Fibroblast of villous mesenchyme (primary cell): Measurements from ENCODE around the gene TRIM29. TPM values are rescaled to one million over a fixed set of nuclear protein-coding genes. Genes with fewer than 3 reads are reported as not detected.

ENCODE experiments used
- DNase-seq: peaks from one replicate; pipeline ENCODE4 v3.0.0-alpha.2; 2010; ENCODE audit warnings: low read depth
- H3K4me3 ChIP-seq: 2 replicates; pipeline ENCODE4 v1.5.1; 2011; ENCODE audit warnings: low read depth, mild to moderate bottlenecking, low read length
- CTCF ChIP-seq: IDR thresholded peaks from 2 replicates; pipeline ENCODE4 v1.5.1; 2012; ENCODE audit warnings: low read depth, mild to moderate bottlenecking, low read length; ENCODE audit not compliant: insufficient read depth
- total RNA-seq: library from RNA; depleted of rRNA; stranded (reverse); fragments of >200 nt; gene quantifications from 2 replicates; pipeline ENCODE4 v1.2.3, GENCODE V29; 2012

The TRIM29 gene
- total RNA-seq, 1 donor: 0.86 TPM

- no peak overlapping the region for H3K4me3 ChIP-seq
- TF ChIP-seq CTCF: no peak
- no peak for DNase-seq
These were observed 40.1 kb downstream of the TRIM29 start for GRCh38 chr11:120097721-120098385.

- DNase-seq: no peak
- no peak for TF ChIP-seq CTCF
These were observed 41.3 kb downstream of the TRIM29 start for GRCh38 chr11:120096369-120097191.

GRCh38 chr11:120095516-120095915 lies 42.4 kb downstream of the TRIM29 start:
- no peak for DNase-seq
- H3K4me3 ChIP-seq: no peak overlapping the region

More at GRCh38 chr11:120096369-120097191, 41.3 kb downstream of the TRIM29 start:
- no peak overlapping the region for H3K4me3 ChIP-seq

GRCh38 chr11:120091701-120092100 lies 46.2 kb downstream of the TRIM29 start:
- H3K4me3 ChIP-seq: no peak overlapping the region
- DNase-seq: no peak
- TF ChIP-seq CTCF: no peak

More at GRCh38 chr11:120095516-120095915, 42.4 kb downstream of the TRIM29 start:
- no peak for TF ChIP-seq CTCF

DNA sequence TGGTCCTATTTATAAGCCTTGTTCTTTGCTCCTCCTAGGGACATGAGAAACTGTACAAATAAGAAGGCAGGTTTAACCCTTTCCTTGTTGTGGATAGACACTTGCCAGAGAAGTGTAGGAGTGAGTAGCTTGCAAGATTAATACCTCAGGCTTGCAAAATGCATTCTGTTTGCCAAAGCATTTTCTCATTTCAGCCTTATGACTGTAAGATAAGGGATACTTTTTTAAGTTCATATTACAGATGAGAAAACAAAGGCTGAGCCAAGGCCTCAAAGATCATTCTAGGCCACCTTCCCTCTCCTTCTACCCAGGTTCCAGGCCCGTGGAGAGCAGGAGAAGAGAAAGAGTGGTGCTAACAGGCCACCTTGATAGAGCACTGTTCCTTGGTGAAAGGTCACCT lies 46.8 kb downstream of the TRIM29 start:
- no peak overlapping the region for H3K4me3 ChIP-seq
- no peak for TF ChIP-seq CTCF
- no peak for DNase-seq

DNA sequence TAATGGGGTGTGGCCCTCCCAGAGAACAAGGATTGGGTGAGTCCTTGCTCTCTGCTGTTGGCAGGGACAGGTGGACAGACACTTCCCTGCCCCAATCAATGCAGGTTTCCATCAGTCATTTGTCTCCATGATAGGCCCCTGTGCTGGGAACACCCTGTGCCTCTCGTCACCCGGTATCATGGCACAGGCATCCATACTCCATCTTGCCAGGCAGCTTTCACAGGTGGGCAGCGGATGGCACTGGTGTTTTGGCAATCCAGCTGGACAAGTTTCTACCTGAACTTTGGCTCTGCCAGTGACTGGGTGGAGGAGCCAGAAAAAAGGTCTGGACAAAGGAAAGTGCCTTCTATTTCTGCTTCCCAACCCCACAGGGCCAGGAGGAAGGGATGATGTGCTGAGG lies 47.5 kb downstream of the TRIM29 start:
- H3K4me3 ChIP-seq: no peak overlapping the region
- no peak for DNase-seq
- no peak for TF ChIP-seq CTCF
